ENCODE measurements around the gene LSAMP.
"Not testable (repeated sequence)": the region's sequence is repeated elsewhere in the genome, so short reads cannot be mapped to it uniquely, and the experiment has no call there.

LSAMP gene

DNA sequence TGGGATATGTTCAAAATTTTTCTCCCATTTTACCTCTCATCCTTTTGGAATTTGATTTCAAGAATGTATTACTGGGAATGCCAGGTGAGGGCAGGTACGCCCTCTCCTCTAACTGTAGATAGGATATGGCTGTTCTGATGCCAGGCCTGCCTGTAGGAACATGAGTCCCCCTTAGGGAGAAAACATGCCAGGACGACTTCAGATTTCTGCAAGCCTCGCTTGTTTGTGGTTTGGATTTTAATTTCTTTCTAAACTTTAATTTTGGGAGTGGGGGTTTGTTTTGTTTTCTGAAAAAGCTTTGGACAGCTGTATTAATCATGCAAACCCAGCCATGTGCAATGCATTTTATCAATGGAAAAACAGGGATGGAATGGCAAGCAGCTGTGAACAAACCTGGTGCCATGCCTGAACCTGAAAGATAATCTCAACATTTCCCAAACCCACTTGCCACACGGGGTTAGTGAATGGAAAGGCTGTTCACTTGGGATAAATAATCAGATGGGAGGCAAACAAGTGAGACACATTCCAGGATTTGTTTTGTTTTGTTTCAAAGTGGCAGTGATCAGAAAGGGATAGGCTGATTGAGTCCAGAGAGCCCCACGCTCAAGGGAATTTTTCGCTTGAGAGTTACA lies 614.4 kb downstream of the LSAMP start:
- no peak for DNase-seq

- peak; percentile 17 for DNase-seq
Measured at GRCh38 chr3:115828401-115828800, 616.9 kb downstream of the LSAMP start.

DNA sequence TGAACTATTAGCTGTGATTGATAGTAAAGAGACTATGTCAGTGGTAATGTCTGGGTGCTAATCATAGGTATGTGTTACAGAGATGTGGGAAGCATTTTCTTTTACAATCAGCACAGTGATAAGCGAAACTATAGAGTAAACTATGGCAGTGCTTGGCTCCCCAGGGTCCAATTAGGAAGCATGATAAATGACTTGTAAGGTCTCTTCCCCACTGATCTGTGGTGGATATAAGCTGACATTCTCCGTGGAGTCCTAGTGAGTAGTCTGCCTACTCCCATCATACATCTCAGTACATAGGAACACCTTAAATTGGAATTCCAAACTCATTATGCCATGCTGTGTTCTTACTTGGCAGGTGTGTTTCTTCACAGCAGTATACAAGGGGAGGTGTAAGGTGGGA lies 617.8 kb downstream of the LSAMP start:
- DNase-seq, result peak; percentile 71

GRCh38 chr3:115825046-115825445 lies 620.2 kb downstream of the LSAMP start:
- no peak for DNase-seq

DNA sequence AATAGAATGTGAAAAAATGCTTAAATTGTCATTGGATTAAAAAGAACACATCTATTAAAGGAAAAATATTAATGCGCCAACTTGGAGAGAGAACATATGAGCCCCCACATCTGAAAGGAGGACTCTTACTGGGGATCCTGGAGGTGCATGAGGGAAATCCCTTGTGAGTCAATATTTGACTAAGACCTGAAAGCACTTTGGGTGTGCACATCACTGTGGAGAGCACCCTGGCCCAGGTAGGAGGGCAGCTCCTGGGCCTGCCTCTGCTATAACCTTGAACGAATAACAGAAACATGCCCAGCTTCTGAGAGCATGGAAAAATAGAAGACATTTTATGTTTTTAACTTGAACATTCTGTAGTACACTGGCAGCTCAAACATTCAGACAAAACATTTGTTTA lies 622.2 kb downstream of the LSAMP start:
- peak; percentile 5 for DNase-seq

DNA sequence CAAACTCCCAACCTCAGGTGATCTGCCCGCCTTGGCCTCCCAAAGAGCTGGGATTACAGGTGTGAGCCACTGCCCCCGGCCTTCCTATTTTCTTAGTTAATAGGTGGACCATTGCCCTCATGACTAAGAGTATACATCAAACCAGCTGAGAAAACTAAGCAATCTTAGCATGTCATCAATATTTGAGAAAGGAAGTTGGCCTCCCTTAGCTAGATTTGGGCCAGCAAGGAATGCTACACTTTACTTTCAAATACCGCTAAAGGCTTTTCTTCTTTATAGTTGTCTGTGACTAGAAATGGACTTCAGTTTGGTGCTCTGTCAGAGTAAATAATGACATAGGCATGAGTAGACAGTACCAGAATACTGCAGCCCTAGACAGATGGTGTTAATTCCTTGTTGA lies 622.7 kb downstream of the LSAMP start:
- no peak for DNase-seq

DNA sequence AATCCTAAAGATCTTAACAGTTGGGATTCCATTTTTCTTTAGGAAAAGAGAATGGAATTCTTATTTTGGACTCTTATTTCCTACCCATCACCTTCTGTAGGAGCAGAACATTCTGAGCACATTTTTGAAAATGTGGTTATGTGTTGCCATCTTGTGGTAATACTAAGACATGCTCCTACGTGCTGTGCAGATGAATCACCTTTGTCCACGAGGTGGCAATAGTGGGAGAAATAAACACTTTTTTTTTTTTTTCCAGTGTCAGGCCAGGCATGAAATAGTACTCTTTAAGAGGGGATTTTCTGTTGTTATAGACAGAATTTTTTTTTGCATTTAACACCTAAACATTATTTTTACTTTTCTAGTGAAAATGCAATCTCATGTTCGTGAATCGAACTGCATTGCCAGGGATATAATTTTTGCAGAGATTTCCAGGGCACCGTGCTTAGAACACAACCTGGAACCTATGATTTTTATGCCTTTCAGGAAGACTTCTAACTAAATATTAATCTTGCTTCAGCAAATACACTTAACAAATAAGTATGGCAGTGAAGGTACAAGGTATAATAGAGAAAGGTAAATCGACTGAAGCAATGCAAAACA lies 625.4 kb downstream of the LSAMP start:
- peak; percentile 79 for DNase-seq

- DNase-seq, result peak; percentile 63
Measured at GRCh38 chr3:115814778-115815380, 630.4 kb downstream of the LSAMP start.

- DNase-seq, result no peak
Measured at GRCh38 chr3:115814006-115814405, 631.3 kb downstream of the LSAMP start.

DNA sequence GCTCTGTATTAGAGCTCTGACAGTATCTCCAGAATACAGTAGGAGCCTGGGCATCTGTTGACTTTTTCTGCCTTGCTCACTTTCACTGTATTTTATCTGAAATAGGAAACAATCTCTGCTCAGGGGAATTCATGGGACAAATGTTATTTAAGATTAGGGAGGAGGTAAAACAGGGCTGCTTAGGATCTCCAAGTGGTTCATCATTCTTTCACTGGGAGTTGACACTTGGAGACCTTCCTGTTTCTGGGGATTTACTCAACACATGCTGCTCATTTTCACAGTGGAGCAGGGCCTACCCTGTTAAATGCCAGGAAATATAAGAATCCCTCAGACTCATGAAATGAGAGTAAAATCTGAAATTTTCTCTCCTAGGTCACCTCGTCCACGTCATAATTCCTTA lies 636.5 kb downstream of the LSAMP start:
- DNase-seq, result no peak

DNA sequence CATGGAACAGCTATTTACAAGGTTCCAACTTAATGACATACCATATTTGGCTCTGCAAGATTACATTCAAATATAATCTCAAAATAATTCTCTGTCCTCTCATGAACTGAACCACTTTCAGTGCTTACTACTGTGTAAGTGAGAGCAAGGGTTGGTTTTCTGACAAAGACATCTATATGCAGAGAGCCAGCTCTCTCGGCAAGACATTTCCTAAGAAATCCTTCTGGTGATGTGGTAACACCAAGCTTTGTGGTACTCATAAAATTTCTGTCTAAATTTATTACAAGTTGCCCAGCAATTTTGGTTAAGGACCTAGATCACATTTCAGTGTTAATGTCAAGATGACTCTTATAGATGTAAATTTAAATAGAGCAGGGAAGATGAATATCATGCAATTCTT lies 637.0 kb downstream of the LSAMP start:
- DNase-seq, result no peak

DNA sequence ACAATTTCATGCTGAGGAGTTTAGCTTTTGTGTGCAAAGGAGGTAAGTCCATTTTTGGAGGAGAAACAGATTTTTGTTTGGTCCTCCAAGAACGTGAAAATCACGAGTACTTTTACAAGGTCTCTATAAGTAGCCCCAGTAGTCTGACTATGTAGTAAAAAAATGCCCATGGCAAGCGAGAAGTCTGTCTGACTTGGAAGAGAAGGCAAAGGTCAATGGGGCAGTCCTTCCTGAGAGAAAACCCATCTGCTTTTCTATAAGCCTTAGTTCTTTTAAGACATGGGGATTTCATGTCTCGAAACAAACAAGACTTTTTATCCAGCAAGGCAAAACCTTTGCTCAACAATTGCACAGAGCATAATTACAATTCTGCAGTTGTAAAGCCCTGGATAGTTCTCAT lies 638.8 kb downstream of the LSAMP start:
- DNase-seq, result no peak

GRCh38 chr3:115805520-115805919 lies 639.8 kb downstream of the LSAMP start:
- no peak for DNase-seq

DNA sequence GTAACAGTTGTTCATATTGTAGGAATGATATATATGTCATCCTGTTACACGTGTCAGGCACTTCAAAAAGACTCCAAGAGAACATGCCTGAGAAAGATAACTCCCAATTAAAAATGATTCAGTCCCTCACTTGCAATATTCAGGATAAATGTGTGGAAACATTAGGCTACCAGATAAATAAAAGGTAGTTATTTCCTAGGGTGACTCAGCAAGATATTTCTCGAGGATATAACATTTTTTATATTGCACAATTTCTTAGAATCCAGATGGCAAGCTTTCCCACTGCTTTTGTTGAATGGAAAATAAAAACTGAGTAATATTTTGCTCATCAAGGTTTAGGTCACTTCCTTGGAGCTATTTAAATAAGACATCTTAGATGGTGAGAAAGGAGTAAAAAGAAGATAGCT lies 640.6 kb downstream of the LSAMP start:
- no peak for DNase-seq

GRCh38 chr3:115804200-115804599 lies 641.1 kb downstream of the LSAMP start:
- no peak for DNase-seq

- DNase-seq, result no peak
Measured at GRCh38 chr3:115803661-115804060, 641.6 kb downstream of the LSAMP start.

DNA sequence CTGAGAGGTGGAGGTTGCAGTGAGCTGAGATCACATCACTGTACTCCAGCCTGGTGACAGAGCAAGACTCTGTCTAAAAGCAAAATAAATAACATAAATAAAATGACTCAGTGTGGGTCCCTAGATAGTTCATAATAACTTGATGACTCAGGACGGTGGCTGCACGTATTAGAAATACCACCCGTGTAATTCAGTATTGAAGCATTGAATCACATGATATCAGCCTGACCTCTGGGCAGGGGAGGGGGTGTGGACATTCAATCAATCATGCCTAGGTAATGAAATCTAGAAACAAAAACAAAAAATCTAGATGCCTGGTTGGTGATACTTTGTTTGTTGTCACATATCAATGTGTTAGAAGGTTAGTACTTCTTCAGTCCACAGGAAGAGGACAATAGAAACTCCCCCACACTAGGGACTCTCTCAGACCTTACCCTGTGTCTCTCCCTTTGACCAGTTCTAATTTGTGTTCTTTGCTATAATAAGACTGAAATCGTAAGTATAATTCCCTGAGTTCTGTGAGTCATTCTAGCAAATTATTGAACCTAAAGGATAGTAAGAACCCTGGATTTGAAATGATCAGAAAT lies 644.7 kb downstream of the LSAMP start:
- DNase-seq, result no peak

DNA sequence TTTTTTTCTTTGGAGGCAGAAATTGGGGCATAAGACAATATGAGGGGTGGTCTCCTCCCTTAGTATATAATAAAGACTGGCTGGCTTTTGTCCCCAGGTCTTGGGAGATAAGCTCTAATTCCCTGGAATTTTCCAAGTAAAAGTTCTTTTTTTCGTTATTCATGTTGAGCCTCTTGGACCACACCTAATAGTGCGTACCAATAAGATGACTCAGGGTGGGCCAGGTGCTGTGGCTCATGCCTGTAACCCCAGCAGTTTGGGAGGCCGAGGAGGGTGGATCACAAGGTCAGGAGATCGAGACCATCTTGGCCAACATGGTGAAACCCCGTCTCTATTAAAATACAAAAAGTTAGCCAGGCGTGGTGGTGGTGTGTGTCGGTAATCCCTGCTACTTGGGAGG lies 645.2 kb downstream of the LSAMP start:
- not testable (repeated sequence) for DNase-seq

DNA sequence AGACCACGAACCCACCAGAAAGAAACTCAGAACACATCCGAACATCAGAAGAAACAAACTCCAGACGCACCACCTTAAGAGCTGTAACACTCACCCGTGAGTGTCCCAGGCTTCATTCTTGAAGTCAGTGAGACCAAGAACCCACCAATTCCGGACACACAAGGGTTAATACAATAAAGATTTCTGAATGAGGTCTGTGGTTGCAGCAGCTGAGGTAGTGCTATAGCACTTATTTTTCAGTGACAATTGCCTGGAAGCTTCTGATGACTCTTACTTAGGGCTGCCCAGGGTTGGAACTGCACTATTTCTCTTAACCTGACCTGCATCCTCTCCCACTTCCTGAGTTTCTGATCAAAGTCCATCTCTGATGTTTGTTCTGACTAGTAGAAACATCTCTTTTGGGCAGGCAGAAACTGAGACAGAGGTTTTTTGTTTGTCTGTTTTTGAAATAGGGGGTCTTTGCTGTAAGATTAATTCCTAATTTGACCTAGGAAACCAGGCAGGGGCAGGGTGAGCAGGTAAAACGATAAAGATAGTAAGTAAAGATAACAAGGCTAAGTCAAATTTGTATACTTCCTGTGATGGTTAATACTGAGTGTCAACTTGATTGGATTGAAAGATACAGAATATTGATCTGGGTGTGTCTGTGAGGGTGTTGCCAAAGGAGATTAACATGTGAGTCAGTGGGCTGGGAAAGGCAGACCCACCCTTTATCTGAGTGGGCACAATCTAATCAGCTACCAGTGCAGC lies 652.9 kb downstream of the LSAMP start:
- no peak for DNase-seq

DNA sequence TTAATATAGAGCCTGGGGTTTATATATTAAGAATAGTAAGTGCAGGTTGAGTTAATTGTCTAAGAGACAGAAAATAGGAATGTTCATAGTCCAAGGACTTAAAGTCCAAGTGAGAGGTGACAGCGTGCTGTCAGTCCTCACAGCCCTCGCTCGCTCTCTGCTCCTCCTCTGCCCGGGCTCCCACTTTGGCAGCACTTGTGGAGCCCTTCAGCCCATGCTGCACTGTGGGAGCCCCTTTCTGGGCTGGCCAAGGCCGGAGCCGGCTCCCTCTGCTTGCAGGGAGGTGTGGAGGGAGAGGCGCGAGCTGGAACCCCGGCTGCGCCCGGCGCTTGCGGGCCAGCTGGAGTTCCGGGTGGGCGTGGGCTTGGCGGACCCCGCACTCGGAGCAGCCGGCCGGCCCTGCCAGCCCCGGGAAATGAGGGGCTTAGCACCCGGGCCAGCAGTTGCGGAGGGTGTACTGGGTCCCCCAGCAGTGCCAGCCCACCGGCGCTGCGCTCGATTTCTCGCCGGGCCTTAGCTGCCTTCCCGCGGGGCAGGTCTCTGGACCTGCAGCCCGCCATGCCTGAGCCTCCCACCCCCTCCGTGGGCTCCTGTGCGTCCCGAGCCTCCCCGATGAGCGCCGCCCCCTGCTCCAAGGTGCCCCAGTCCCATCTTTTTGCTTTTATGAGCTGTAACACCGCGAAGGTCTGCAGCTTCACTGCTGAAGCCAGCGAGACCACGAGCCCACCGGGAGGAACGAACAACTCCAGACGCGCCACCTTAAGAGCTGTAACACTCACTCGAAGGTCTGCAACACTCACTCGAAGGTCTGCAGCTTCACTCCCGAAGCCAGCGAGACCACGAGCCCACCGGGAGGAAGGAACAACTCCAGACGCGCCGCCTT lies 653.8 kb downstream of the LSAMP start:
- not testable (repeated sequence) for DNase-seq

GRCh38 chr3:115790759-115791158 lies 654.5 kb downstream of the LSAMP start:
- DNase-seq, result peak; percentile 49

DNA sequence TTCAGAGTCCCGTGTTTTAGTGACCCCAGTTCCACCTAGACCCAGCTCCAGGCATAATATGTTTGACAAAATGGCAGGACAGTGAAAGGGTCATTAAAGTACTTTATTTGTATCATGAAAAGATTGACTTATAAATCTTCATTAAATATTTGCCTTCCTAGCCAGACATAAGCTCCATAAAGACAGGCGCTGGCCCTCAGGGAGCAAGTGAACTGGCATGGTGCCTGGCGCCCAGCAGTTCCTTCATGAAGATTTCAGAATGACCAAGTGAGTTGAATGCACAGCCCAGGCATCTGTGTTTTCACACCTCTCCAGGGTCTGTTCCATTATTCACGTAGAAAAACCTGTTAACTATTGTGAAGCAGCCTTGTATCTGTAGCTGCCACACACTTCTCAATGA lies 655.8 kb downstream of the LSAMP start:
- peak; percentile 80 for DNase-seq

Data from NCI-H69 (cell line).